B cell (primary cell): ENCODE data around the gene HIPK2.

Source experiments
- EZH2 ChIP-seq: IDR thresholded peaks from 2 replicates; pipeline ENCODE4 v1.6.1; 2012; ENCODE audit warnings: borderline replicate concordance, low read depth, mild to moderate bottlenecking, moderate library complexity, low read length; ENCODE audit not compliant: insufficient read depth, poor library complexity, severe bottlenecking
- TF ChIP-seq, protein P1 (sequence below): fragments of 200-600 bp; IDR thresholded peaks from one replicate; pipeline ENCODE4 v1.8.0; 2022; ENCODE audit warnings: antibody characterized with exemption, mild to moderate bottlenecking

DNA sequence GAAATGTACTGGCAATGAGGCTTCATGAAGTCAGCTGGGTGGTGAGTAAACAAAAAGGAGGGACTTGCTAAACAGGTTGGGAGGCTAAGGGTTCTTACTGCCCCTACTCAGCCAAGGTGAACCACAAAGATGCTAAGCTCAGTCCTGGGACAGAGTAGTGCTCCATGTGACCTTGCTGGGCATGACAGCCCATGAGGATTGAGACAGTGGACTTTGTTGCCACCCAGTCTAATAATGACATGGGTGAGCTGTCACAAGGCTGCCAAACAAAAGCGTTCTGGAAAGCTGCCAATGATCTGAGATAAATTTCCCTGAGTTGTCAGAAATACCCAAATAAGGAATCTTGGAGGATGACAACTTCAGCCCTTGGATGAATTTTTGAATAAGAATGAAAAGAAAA lies 179.2 kb downstream of the HIPK2 start:
- TF ChIP-seq, protein P1, sequence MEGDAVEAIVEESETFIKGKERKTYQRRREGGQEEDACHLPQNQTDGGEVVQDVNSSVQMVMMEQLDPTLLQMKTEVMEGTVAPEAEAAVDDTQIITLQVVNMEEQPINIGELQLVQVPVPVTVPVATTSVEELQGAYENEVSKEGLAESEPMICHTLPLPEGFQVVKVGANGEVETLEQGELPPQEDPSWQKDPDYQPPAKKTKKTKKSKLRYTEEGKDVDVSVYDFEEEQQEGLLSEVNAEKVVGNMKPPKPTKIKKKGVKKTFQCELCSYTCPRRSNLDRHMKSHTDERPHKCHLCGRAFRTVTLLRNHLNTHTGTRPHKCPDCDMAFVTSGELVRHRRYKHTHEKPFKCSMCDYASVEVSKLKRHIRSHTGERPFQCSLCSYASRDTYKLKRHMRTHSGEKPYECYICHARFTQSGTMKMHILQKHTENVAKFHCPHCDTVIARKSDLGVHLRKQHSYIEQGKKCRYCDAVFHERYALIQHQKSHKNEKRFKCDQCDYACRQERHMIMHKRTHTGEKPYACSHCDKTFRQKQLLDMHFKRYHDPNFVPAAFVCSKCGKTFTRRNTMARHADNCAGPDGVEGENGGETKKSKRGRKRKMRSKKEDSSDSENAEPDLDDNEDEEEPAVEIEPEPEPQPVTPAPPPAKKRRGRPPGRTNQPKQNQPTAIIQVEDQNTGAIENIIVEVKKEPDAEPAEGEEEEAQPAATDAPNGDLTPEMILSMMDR = no peak
- no peak for TF ChIP-seq EZH2
